ENCODE data around the gene MGLL. TPM values are rescaled to one million over a fixed set of nuclear protein-coding genes. Genes with fewer than 3 reads are reported as not detected.

Gene MGLL
- total RNA-seq, 1 experiment from 2014 or later: 2.0 TPM

- no peak for DNase-seq (ENCODE audit: extremely low read depth, low read depth)
These were observed 60.9 kb downstream of the MGLL start for GRCh38 chr3:127761441-127761801.

- no peak for DNase-seq (ENCODE audit: extremely low read depth, low read depth)
These were observed 61.4 kb downstream of the MGLL start for GRCh38 chr3:127760791-127761440.

DNA sequence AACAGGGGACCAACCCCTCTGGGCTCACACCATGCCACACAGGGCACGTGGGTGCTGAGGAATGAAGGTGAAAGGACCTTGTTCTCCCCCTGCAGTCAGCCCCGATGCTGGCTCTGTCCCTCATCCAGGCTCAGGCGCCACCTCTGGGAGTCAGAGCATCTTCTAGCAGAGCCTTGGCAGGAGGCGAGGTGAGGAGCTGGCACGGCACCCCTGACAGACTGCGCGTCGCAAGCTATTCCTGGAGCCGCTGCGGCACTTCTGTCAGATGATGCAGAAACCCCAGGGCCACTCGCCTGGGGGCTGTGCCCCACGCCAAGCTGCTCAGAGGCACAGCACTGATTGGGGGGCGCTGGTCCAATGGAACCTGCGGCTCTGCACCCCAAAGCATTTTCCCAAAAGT, 62.0 kb downstream of the MGLL start:
- DNase-seq (ENCODE audit: extremely low read depth, low read depth): no peak

DNA sequence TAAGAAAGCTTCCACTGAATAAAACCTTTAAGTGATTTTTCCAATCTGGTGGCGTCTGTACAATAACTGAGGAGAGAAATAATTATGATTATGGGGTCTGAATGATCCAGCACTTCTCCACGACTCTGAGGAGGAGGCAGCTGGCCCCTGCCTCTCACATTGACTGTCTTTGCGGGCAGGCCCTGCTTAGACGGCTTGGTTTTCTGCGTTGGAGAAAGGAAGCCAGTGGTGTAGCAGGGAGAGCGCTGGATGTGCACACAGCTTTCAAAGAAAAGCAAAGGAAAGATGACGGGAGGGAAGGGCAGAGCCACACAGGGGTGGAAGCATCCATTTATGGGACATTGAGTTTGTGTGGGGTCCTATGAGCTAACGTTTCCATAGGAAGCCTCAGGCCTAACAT, 62.5 kb downstream of the MGLL start:
- no peak for DNase-seq (ENCODE audit: extremely low read depth, low read depth)

- DNase-seq (ENCODE audit: extremely low read depth, low read depth): no peak
These were observed 64.3 kb downstream of the MGLL start for GRCh38 chr3:127758013-127758412.

GRCh38 chr3:127755305-127755681, 67.0 kb downstream of the MGLL start:
- DNase-seq (ENCODE audit: extremely low read depth, low read depth): no peak

- no peak for DNase-seq (ENCODE audit: extremely low read depth, low read depth)
These were observed 67.7 kb downstream of the MGLL start for GRCh38 chr3:127754411-127755304.

DNA sequence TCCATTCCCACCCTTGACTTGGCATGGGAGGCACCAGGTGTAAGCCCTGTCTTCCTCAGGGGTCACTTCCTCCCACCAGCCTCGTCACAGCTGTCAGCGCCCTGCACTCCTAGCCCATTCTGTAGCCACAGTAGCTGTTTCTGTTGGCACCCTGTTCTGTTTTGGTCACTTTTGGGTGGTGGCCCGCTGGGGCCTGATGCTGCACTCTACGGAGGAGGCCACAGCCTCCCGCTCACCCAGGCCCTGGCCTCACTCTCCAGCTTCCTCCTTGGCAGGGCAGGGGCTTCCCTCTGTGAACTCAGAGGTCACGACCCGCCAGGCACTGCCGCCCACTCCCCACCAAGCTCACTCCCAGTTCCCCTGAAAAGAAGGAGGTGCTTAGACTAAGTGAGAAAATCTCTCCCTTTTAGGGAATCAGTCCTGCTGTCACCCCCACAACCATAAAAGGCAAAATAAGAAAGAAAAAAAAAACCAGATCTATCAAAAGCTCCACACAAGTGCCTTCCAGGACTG, 68.4 kb downstream of the MGLL start:
- no peak for DNase-seq (ENCODE audit: extremely low read depth, low read depth)

- no peak for DNase-seq (ENCODE audit: extremely low read depth, low read depth)
These were observed 69.0 kb downstream of the MGLL start for GRCh38 chr3:127753338-127753737.

DNA sequence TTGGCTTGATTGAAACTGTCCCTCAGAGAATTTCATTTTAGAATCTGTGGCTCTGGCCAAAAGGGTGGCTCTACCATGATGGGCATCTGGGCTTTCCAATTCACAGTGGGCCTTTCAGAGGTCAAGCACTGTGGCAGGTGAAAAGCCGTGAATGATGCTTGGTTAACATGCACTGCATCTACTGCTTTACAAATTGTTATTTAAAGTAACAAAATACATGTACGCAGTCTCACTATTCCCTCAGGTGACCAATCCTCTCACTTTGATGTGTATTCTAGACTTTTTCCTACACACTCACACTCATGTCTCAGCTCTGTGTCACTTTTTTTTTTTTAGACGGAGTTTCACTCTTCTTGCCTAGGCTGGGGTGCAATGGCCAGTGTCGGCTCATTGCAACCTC, 70.5 kb downstream of the MGLL start:
- DNase-seq (ENCODE audit: extremely low read depth, low read depth): no peak

GRCh38 chr3:127751163-127751621, 71.1 kb downstream of the MGLL start:
- no peak for DNase-seq (ENCODE audit: extremely low read depth, low read depth)

DNA sequence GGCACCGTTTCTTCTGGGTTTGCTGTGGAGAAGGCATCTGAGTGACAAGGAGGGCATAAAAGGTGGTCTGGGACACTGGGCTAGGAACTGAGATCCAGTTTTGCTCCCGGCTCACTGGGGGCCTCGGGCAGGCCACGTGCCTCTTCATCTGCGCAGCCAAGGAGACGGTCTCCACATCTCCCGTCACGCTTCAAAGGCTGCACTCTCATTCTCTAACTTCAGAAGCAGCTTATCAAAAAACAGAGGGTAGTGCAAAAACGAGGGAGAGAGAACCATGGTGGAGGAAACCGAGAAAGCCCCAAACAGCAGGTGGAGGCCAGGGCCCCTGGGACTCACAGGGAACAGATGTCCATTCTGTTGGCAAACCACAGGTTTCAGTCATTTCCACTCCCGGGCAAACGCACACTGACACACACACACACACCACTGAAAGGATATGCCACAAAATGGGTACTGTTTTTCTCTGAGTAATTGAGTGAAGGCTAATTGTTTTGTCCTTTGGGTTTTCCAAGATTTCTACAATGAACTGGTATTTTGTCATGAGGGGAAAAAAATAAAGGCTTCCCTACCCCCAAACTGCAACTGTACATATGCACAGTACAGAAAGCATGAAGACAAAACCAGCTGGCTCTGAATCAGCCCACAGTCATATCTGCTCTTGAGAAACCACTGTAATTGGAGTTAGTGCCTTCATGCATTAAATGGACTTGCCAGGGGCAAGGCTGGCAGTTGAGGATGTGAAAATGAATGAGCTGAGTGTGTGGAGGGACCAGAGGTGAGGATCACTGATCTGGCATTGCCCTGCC, 71.9 kb downstream of the MGLL start:
- DNase-seq (ENCODE audit: extremely low read depth, low read depth): no peak

GRCh38 chr3:127749787-127750225, 72.5 kb downstream of the MGLL start:
- DNase-seq (ENCODE audit: extremely low read depth, low read depth): no peak

GRCh38 chr3:127749361-127749760, 73.0 kb downstream of the MGLL start:
- DNase-seq (ENCODE audit: extremely low read depth, low read depth): no peak

DNA sequence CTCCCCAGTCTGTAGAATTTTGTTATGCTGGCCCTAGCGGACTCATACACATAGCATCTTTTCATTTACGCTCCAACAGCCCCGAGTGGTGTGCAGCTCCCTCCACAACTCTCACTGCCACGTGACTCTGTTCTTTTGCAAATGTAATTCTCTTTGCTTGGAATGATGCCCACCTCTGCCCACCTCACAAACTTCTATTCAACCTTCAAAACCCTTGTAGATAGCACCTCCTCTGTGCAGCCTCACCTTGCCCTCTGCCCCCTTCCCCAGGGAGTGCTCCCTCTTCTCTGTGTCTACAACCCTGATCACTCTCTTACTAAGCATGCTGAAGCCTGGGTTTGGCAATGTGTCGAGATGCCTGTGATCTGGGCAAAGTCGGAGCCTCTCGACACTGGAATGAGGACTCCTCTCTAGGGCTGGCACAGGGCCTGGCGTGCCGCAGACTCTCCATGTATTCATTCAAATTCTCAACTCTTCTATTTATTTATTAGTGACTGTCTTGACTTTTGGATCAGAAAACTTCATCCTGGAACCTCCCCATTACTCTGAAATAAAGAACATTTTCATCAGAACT, 73.5 kb downstream of the MGLL start:
- no peak for DNase-seq (ENCODE audit: extremely low read depth, low read depth)

GRCh38 chr3:127747751-127748521, 74.4 kb downstream of the MGLL start:
- peak; percentile 33 for DNase-seq (ENCODE audit: extremely low read depth, low read depth)

DNA sequence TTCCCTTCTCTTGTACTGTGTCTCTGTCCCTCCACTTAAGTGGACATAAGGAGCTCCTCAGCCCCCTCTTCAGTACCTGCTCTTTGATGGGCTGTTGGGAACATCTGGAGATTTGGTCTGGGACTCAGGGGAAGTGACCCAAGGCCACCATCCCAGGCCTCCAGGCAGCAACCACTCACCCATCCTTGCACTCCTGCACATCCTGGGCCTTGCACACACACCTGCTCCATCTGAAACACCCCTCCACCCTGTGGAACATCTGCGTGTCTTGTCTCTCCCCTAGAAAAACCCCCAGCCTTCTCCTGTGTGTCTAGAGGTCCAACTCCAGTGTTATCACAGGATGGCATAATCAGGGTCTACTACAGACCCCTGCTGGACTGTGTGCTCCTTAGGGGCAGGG, 75.2 kb downstream of the MGLL start:
- DNase-seq (ENCODE audit: extremely low read depth, low read depth): no peak

DNA sequence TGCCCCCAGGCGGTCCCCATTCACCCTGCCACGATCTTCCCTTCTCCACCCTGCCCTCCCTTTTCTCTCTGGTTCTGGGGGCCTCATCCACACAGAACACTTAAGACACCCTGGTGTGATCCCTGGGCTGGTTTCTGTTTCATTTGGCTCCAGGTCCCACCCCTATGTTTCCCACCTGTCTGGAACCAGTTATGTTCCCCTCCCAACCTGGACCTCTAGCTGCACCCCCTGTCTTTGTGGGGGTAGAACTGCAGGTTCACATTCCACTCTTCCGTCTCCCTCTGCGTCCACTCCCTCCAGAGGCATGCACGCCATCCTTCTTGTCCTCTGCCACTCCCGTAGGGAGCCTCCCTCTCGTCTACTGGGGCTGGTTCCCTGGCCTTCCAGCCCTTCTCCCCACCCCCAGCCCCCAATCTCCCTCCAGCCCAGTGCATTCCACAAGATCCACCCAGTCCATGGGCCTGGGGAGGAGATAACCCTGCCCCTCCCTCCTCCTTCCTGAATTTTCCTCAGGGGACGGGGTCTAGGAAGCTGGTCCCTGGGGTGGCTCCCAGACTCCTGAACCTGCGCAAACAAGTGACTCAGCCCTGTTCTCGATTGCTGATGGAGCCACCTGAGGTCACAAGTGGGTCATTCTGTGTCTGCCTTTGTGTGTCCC, 75.8 kb downstream of the MGLL start:
- DNase-seq (ENCODE audit: extremely low read depth, low read depth): no peak

DNA sequence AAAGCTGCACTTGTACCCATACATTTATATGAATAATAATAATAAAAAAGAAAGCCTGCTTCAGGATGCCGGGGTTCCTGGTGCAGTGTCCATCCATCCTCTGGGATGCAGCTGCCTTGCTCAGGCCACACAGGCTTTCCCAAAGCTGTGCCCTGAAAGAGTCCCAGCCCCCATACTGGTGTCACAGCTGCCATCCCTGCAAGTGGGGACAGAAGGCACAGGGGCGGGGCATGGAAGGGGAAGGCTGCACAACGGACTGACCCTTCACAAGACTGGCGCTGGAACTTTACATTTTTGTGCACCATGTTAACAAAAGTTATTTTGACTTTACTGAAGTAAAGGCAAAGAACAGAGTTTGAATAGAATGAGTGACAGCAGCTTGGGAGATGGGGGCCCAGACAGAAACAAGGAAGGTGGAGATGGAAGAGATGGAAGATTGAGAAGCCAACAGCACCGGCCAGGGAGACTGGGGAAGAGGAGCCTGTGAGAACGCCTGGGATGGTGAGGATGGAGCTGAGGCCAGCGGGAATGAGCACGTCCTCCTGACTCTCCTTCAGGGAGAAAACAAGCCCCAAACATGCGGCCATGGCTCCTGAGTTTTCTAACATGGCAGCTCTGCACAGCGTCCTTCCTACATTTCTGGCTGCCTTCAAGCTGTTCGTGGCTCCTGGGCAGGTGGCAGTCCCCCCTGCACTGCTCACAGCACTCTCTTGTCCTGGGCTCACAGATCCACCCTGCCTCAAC, 76.5 kb downstream of the MGLL start:
- no peak for DNase-seq (ENCODE audit: extremely low read depth, low read depth)
